MG63 (cell line): ENCODE results near the gene NEUROD6. TPM values are rescaled to one million over a fixed set of nuclear protein-coding genes. Genes with fewer than 3 reads are reported as not detected.

ENCODE experiments used
- DNase-seq: peaks from one replicate; pipeline ENCODE4 v3.0.0-alpha.2; 2020
- H3K27me3 ChIP-seq: fragments of 250-450 bp; sonication (Bioruptor Pico); 2 replicates; pipeline ENCODE4 v1.5.1; 2020; ENCODE audit warnings: mild to moderate bottlenecking, moderate library complexity
- H3K36me3 ChIP-seq: fragments of 250-450 bp; sonication (Bioruptor Pico); 2 replicates; pipeline ENCODE4 v1.5.1; 2020; ENCODE audit warnings: mild to moderate bottlenecking, moderate library complexity
- H3K4me3 ChIP-seq: fragments of 250-450 bp; sonication (Bioruptor Pico); 2 replicates; pipeline ENCODE4 v1.5.1; 2020; ENCODE audit warnings: mild to moderate bottlenecking, moderate library complexity
- H3K9me3 ChIP-seq: fragments of 250-450 bp; sonication (Bioruptor Pico); 2 replicates; pipeline ENCODE4 v1.5.1; 2020; ENCODE audit warnings: mild to moderate bottlenecking, moderate library complexity
- total RNA-seq: library from RNA; depleted of rRNA; stranded (reverse); fragments of >200 nt; shearing (Covaris generic); gene quantifications from 2 replicates; pipeline ENCODE4 v1.2.3, GENCODE V29; 2014; ENCODE audit warnings: low replicate concordance; rRNA removed

NEUROD6 gene
- total RNA-seq, 1 experiment from 2014 or later: not detected

- Histone ChIP-seq H3K27me3 (peaks cover 24% of the 10 kb centered on the region), H3K36me3 (no peaks in the 10 kb centered on the region), H3K9me3 (no peaks in the 10 kb centered on the region), H3K4me3 (no peak overlapping the region)
- DNase-seq: no peak
These were observed 31.9 kb downstream of the NEUROD6 start for GRCh38 chr7:31308652-31309051.

GRCh38 chr7:31307972-31308371 lies 32.6 kb downstream of the NEUROD6 start:
- DNase-seq: no peak
- no peaks in the 10 kb centered on the region for H3K9me3 ChIP-seq
- H3K27me3 ChIP-seq: peaks cover 26% of the 10 kb centered on the region
- no peak overlapping the region for H3K4me3 ChIP-seq
- no peaks in the 10 kb centered on the region for H3K36me3 ChIP-seq

- no peaks in the 10 kb centered on the region for H3K9me3 ChIP-seq
- H3K36me3 ChIP-seq: no peaks in the 10 kb centered on the region
- DNase-seq: no peak
- H3K4me3 ChIP-seq: no peak overlapping the region
- H3K27me3 ChIP-seq: peaks cover 19% of the 10 kb centered on the region; the same call in 1 of the 2 replicates
These were observed 35.3 kb downstream of the NEUROD6 start for GRCh38 chr7:31305260-31305659.

- no peaks in the 10 kb centered on the region for H3K9me3 ChIP-seq
- peaks cover 16% of the 10 kb centered on the region; the same call in 1 of the 2 replicates for H3K27me3 ChIP-seq
- no peaks in the 10 kb centered on the region for H3K36me3 ChIP-seq
- H3K4me3 ChIP-seq: no peak overlapping the region
- no peak for DNase-seq
These were observed 36.1 kb downstream of the NEUROD6 start for GRCh38 chr7:31304446-31304845.

- Histone ChIP-seq H3K4me3 (no peak overlapping the region), H3K36me3 (no peaks in the 10 kb centered on the region), H3K27me3 (peaks cover 15% of the 10 kb centered on the region; the same call in 1 of the 2 replicates), H3K9me3 (no peaks in the 10 kb centered on the region)
- no peak for DNase-seq
These were observed 38.2 kb downstream of the NEUROD6 start for GRCh38 chr7:31302356-31302755.

- DNase-seq: no peak
- H3K27me3 ChIP-seq: peaks cover 14% of the 10 kb centered on the region
- no peaks in the 10 kb centered on the region for H3K36me3 ChIP-seq
- no peak overlapping the region for H3K4me3 ChIP-seq
- no peaks in the 10 kb centered on the region for H3K9me3 ChIP-seq
These were observed 41.2 kb downstream of the NEUROD6 start for GRCh38 chr7:31299336-31299735.

- Histone ChIP-seq H3K36me3 (no peaks in the 10 kb centered on the region), H3K4me3 (no peak overlapping the region), H3K9me3 (no peaks in the 10 kb centered on the region), H3K27me3 (peaks cover 8% of the 10 kb centered on the region)
- DNase-seq: no peak
These were observed 49.9 kb downstream of the NEUROD6 start for GRCh38 chr7:31290601-31291000.

Other genes with a start within 250 kb of the NEUROD6 start
- gene ITPRID1, start 173.4 kb upstream of the NEUROD6 start, total RNA-seq: not detected in 2 replicates